GM19324 (cell line): ENCODE results near the gene UBR4.
"Not testable (repeated sequence)": the region's sequence is repeated elsewhere in the genome, so short reads cannot be mapped to it uniquely, and the experiment has no call there.

Experiments used
- ATAC-seq: cut with Tn5 transposase; IDR thresholded peaks from one replicate; pipeline ENCODE4 v1.9.1; 2021; ENCODE audit warnings: mild to moderate bottlenecking, moderate library complexity; ENCODE audit not compliant: unreplicated experiment, low FRiP score

The UBR4 gene

DNA sequence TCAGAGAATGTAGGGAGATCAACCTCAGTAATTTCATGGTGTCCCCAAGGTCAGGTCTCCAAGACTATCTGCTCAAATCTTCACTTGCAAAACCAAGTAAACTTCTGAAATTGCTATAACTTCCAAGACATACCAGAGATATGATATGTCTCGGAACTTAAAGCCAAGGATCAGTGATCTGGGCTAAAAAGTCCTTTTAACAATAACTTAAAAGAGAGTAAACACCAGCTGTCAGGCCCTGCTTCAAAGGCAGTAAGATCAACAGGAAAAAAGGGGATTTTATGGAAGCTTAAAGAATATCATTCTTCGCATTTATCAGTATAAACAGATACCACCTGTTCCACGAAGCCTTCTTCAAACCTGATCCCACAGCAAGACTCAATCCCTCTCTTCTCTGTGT, 13.7 kb downstream of the UBR4 start:
- no peak for ATAC-seq

DNA sequence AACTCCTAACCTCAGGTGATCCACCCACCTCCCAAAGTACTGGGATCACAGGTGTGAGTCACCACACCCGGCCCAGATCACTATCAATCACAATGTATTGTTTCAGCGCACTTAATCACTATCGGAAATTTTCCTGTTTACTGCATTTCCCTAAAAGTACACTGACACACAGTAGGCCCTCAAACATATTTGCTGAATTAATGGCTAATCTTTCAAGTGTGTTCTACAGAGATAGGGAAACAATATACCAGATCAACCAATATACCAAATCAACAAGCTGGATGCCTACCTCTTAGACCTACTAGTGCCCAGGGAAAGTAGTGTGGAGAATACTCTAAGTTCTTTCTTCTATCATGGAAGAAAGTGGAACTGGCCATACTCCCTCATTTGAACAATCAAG, 17.1 kb downstream of the UBR4 start:
- no peak for ATAC-seq

DNA sequence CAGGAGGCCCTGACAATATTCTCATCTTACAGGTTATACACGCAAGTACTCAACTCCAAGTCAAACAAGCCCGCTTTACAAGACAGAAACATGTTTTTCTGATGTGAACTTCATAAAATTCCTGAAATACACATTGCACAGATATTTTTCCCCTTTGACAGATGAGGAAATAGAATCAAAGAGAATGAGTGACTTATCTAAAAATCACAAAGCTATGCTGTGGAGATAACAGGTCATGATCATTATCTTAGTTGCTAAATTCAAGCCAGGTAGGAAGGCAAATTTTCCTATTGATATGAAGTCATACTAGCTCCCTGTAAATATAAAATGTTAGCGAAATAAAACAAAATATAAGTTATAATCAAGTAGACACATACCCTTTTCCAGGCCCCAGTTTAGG, 18.3 kb downstream of the UBR4 start:
- ATAC-seq = no peak

DNA sequence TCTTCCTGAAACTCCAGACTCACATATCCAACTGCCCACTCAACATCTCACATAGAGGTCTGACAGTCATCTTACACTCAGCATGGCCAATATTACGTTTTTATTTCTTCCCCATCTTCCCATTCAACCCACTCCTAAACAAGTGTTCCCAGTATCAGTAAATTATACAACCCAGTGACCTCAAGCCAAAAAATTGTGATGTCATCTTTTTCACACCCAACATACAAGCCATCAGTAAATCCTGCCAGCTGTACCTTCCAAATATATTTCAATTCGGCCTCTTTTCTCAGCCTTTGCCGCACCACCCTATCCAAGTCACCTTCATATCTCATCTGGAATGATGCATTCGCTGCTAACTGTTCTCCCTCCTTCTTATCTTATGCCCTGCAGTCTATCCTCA, 19.6 kb downstream of the UBR4 start:
- no peak for ATAC-seq

DNA sequence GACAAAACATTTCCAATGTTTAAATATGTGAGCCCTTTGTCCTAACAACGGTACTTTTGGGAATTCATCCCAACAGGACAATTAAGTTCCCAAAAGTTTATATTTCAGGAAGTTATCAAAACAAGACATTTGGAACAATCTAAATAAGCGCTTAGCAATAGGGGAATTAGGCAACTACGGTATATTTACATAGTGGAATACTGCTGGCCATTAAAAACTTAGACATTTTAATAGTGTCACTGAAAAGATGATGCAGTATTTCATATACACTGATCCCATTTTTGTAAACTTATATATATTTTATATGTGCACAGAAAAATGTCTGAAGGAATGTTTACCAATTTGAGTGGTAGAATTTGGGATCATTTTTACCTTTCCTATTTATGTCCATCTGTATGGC, 20.8 kb downstream of the UBR4 start:
- no peak for ATAC-seq

DNA sequence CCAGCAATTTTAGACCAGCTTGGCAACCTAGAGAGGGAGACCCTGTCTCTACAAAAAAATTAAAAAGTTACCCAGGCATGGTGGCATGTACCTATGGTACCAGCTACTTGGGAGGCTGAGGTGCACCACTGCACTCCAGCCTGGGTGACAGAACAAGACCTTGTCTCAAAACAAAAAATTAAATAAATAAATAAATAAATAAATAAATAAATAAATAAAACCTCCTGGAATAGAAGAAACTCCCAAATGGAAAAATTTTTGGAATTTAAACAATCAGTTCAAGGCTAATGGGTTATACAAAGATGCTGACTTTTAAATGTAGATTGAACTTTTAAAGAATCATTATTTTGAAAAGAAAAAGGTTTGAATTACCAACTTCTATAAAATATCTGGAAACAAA, 22.2 kb downstream of the UBR4 start:
- ATAC-seq = no peak

DNA sequence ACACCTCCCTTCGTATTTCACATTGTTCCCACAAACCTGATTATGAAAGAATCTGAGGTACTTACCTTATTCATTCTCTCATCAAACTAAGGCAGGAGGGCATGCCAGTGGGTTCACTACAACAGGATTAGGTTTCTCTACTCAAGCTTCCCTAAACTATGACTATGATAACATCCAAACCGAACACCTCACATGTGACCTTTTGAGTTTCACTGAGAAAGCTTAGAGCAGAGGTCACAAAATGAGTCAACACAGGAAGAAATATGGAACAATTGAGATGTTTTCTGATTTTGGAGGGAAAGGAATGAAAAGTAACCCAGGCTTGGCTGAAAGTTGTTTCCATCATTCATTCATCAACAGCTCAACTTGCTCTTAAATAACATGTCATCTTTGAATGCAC, 24.1 kb downstream of the UBR4 start:
- no peak for ATAC-seq

DNA sequence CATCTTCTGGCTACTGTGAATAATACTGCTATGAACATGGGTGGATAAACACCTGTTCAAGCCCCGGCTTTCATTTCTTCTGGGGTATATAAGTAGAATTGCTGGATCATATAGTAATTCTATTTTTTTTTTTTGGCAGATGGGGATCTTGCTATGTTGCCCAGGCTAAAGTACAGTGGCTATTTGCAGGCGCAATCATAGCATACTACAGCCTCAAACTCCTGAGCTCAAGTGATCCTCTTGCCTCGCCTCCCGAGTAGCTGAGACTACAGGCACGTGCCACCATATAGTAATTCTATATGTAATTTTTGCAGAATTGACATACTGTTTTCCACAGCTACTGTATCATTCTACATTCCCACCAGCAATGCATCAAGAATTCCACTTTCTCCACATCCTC, 27.8 kb downstream of the UBR4 start:
- no peak for ATAC-seq

DNA sequence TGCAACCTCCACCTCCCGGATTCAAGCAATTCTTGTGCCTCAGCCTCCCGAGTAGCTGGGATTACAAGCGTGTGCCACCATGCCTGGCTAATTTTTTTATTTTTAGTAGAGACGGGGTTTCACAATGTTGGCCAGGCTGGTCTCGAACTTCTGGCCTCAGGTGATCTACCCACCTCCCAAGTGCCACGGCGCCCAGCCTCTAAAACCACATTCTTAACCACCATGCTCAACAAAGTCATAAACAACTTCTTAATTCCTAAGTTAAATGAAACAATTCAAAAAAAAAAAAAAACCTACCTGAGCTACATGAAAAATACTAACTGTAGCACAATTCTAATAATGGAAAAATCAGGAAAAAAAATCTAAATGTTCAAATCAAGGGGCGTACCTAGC, 29.8 kb downstream of the UBR4 start:
- ATAC-seq = not testable (repeated sequence)

DNA sequence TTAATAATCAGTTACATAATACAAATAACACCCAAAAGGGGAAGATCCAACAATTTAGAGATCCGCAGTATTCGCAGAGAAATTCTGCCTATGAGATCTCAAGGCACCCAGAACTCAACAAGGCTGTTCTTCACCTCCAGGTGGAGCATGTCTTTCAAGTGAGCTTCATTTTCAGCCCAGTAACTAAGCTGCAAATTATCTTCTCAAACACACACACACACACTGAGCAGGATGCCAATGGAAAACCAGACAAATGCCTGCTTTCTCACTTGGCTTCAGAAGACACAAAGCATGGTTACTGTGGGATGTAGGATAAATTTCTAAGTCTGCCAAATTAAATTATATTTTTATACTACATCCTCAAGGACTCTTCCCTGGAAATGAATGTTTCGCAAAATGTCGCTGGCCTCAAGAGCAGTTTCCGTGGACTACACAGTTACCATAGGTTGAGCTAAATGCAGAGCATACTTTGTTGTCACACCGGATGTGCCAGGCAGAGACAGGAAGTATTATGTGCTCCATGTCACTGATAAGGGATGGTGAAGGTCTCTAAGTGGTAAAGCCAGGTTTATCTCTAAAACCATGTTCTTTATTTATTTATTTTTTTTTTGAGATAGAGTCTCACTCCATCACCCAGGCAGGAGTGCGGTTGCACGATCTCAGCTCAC, 30.3 kb downstream of the UBR4 start:
- no peak for ATAC-seq

DNA sequence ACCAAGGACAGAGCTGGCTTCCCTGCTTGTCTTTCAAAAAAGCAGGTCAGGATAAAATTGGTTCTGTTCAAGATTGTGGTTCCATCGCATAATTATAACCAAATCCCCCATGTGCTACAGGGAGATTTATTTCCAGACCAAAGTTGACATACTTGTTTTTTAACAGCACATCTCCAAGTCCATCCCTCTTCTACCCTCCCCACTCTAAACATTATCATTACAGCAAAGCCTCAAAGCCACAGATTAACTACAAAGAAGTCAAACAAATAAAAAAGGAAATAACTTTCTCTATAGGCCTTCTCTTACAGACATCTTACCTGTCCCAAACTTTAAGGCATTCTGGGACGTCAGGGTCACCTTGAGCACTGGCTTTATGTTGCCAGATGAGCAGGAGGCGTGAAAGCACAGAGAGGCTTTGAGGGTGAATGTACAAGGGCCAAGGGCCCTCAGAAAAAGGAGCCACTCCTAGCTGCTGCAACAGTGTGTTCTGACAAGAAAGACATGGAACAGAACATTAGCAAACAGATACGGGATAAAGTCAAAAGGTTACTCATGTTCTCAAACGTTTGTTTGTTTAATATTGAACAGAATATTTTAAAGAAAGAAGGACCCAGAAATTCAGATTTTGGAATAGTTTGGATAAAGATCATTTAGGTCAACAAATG, 31.2 kb downstream of the UBR4 start:
- ATAC-seq = no peak

DNA sequence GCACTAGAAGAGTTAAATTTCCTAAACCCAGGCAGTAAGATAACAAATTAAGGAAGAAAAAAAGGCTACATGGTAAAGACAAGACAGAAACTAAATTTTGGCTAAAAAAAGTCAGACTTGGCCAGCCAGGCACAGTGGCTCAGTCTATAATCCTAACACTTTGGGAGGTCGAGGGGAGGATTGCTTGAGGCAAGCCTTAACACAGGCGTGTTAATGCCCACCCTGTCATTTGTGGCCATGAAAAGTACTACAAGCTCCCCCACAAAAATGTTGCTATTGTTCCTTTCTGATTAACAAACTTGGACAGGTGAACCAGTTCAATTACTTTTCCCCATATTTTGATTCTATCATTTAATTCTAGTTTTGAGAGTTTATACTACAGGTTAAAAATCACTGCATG, 32.3 kb downstream of the UBR4 start:
- no peak for ATAC-seq

DNA sequence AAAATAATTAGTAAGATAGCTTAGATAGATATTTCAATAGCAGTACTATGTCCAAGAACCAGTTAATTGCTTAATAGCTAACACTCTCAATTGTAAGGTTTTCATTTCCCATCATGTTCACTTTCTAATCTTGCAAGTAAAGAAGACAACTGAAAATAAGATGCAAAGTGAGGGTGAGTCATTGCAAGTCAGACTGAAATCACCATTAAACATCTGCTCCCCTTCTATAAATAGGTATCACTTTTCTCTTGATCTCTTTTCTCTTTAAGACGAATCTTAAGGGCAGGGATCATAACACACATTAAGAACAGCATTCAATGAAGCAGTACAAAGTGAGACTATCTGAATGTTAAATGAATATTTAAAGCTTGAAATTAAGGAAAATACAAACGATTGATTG, 40.4 kb downstream of the UBR4 start:
- no peak for ATAC-seq

DNA sequence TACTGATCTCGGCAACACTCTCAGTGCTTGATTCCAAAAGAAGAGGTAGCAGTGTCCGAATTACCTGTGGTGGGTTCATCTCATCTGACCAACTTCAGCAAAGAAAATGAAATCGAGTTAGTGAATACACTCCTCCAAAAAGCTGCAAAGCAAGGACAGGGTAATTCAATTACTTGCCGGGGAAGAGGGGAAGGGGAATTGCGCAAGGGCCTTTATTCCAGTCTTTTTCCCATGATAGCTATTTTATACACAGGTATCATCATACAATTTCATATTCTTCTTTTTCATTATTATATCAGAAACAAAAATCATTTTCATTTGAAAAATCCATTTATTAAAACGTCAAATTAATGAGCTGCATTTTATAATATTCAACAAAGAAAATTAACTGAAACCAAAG, 42.9 kb downstream of the UBR4 start:
- ATAC-seq = no peak

DNA sequence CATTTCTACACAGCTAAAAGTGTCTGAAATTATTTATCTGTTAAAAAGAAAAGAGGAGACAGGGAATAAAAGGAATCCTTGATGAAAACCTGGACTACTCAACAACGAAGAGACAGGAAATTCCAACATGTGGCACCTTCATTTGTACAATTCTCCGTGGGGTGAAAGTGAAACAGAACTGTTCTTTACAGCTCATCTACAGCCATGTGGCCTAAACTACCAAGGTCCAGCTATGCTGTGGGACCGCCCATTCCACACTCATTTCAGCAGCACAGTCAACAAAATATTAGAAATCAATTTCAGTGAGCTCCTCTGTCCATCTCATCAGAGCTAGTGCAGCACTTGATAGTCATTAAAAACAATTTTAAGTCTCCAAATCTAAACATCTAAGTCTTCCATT, 44.0 kb downstream of the UBR4 start:
- no peak for ATAC-seq

DNA sequence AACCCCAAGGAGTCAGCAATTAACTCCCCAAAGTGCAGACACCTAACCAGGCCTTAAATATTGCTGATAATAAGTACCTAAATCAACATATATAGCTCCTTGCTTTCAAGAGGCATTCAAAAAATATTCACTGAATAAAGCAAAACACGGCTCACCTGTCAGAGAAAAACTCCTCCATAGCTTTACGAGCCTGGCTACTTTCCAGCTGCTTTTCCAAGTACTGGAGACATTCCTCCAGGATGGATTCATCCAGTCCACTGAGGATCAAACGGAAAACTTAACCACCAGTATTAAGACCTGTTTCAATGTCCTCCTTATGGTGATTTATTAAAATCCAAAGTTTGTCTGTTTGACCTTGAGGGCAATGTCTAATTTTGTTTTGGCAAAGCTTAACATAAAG, 44.6 kb downstream of the UBR4 start:
- no peak for ATAC-seq

DNA sequence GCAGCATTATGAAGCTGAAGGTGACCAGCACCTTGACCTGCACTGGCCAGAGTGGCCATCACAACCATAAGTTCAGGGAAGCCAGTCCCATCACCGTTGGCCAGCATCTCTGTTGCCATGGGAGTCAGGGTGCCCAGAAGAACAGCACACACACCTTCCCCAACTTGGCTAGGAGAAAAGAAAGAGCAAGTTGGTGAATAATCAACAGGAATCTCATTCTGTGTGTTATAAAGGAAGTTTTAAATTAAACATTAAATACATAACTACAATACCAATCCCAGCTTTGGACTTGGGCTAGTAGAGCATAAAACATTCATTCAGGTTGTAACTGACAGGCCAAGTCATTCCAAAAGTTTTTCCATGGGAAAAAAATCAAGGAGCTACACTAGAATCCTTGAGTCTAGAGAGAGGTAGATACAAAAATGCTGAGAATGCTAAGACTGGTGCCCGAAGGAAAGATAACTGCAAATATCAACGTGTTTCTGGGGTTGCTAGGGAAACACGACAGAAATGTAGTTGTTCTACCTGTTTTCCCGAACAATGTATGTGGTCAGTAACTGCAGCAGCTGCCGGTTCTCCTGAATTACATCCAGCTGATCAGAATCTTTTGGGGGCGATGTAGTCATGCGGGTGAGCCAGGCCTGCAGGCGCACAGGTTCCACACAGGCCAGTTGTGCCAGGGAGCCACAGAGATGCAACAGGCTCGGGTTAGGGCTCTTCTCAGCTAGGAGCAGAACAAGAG, 45.6 kb downstream of the UBR4 start:
- no peak for ATAC-seq

DNA sequence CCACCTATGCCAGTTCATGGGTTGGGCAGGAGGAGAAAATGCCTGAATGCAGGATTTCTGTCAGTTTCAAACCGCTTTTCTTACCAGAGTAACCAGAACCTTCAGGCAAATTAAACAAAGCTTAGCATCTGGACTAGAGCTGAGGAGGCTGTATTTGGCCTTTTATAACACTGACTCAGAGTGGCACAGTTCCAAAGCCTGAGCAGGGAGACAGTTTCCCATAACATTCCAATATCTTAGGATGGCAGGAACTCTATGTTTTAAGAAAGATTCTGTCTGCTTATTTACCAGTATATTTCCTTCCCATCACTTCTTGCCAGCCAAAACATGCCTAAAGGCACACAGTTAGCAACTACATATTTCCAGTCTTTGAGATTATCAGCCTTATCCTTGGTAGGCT, 46.8 kb downstream of the UBR4 start:
- ATAC-seq = no peak

DNA sequence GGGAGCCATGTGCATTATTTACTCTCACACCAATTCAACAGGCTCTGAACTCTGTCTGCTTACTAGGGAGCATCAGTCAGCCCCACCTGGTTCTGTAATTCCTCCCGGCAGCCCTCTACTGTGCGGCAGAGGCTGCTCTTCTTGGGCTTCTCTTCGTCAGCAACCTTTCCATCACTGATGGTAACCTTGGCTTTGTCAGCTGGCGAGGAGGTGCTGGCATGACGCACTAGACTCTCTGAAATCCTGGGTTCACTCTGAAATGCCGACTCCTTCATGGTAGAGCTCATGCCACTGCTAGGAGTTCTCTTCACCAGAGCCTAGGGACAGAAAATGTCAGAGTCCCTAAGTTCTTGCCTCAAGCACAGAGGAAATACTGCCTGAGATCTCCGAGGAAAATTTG, 49.2 kb downstream of the UBR4 start:
- no peak for ATAC-seq

DNA sequence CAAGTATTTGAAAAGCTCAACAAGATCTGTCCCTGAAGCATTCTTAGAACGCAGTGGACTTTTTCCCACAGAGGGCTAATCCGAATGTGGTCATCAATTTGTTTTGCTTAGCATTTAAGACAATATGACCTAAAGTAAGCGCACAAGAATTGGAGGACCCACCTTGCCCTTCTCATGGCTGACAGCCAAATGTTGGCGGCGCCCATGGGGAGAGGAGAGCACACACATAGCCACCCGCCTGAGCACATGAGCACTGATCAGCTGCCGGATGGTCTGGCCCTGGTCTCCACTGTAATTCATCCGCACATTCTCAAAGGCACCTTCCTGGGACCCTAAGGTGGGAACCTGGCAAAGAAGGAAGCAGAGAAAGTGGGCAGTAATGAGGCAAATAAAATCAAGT, 52.4 kb downstream of the UBR4 start:
- no peak for ATAC-seq

DNA sequence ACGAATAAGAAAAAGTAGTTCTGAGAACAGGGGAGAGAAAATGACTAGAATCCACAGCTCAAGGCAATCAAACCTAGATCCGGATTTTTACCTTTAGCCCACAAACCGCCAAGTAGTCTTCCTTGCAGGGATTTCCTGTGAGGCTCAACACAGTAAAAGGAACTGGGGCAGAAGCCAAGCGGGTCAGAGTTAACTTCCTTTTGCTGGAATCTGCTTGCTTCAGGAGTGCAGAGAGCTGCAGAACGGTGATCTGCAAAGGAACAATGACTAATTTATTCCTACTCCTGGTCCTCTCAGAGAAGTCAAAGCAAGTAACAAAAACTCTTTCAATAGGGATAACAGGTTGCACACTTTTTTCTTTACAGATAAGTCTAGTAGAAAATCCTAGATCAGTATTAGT, 53.4 kb downstream of the UBR4 start:
- no peak for ATAC-seq

DNA sequence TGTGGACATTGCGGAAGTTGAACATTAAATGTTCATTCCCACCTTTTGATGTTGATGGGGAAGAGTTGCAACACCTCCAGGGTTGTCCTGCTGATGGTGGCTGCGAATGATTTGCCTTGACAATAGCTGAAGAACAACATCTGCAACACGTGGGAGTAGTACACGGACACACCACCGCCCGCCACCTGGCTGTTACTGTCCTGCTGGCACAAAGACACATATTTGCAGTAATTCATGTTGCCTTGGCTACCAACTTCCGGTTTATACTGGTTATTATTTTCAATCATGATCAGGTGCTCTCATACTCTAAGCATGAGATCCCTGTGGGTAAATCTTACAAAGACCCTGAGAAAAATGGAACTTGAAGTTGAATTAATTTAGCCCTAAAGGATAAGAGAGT, 55.2 kb downstream of the UBR4 start:
- ATAC-seq = no peak
